Neutrophil (primary cell): Measurements from ENCODE around the gene GSG1L.

ENCODE experiments used
- H3K27ac ChIP-seq: fragments of 200-600 bp; sonication (generic); 2 replicates; pipeline ENCODE4 v1.5.1; 2016; ENCODE audit warnings: mild to moderate bottlenecking, moderate library complexity
- H3K27me3 ChIP-seq: fragments of 200-600 bp; sonication (generic); 2 replicates; pipeline ENCODE4 v1.6.0; 2016; ENCODE audit warnings: mild to moderate bottlenecking
- H3K36me3 ChIP-seq: fragments of 200-600 bp; sonication (generic); 2 replicates; pipeline ENCODE4 v1.5.1; 2017
- H3K4me1 ChIP-seq, 2 experiments: fragments of 200-600 bp in 1 of 2; sonication (generic) in 1 of 2; 1 replicate in 1 of 2; 2 replicates in 1 of 2; pipeline versions ENCODE4 v1.5.1 to v1.6.1; 2013 to 2016; ENCODE audit warnings: low read depth in 1 of 2, low read length in 1 of 2, mild to moderate bottlenecking in 1 of 2, moderate library complexity in 1 of 2; ENCODE audit not compliant: control insufficient read depth in 1 of 2, insufficient read depth in 1 of 2
- H3K4me3 ChIP-seq, 2 experiments: fragments of 200-600 bp in 1 of 2; sonication (generic) in 1 of 2; 1 replicate in 1 of 2; 2 replicates in 1 of 2; pipeline ENCODE4 v1.5.1; 2013 to 2016; ENCODE audit warnings: low read depth in 1 of 2, low read length in 1 of 2, mild to moderate bottlenecking in 1 of 2, moderate library complexity in 1 of 2
- H3K9me3 ChIP-seq: fragments of 200-600 bp; sonication (generic); 2 replicates; pipeline ENCODE4 v1.5.1; 2016
- TF ChIP-seq, protein P1 (sequence below): fragments of 200-600 bp; sonication (generic); IDR thresholded peaks from 2 replicates; pipeline ENCODE4 v1.5.1; 2016; ENCODE audit warnings: antibody characterized with exemption

Gene GSG1L

DNA sequence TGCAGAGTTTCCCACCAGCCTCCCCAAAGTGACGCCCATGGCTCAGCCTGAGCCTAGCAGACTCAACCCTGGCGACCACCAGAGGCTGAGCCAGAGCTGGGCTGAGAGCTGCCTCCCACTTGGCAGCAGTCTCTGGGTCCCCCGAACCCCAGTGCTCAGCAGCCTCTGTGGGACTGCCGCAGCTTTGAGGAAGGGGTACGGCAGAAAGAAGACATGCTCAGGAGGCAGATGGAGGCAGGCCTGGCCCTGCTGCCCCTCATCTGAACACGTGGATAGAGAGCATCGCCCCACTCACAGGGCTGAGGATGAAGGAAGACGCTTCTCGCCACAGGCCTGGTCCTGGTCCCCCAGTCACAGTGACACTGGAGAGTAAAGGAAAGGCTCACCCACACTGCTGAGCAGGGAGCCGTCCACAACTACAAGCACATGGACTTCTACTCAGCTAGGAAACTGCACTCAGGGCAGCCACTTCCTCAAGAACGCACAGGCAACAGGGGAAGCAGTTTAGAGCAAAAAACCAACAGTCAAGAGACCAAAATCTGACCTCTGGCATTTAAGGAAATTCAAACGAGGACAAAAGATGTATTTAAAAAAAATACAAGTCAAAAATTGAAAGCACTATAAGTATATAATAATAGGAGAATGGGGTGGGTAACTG is 45.2 kb upstream of the GSG1L start:
- peaks cover 100% of the 10 kb centered on the region for H3K36me3 ChIP-seq
- H3K27ac ChIP-seq, result peak overlapping the region; percentile 87
- no peaks in the 10 kb centered on the region for H3K9me3 ChIP-seq
- H3K27me3 ChIP-seq, result no peaks in the 10 kb centered on the region
- peaks cover 33 to 34% of the 10 kb centered on the region in 2 experiments for H3K4me1 ChIP-seq
- peak overlapping the region in 1 of 2 experiments; percentile 33 for H3K4me3 ChIP-seq
- TF ChIP-seq, protein P1, sequence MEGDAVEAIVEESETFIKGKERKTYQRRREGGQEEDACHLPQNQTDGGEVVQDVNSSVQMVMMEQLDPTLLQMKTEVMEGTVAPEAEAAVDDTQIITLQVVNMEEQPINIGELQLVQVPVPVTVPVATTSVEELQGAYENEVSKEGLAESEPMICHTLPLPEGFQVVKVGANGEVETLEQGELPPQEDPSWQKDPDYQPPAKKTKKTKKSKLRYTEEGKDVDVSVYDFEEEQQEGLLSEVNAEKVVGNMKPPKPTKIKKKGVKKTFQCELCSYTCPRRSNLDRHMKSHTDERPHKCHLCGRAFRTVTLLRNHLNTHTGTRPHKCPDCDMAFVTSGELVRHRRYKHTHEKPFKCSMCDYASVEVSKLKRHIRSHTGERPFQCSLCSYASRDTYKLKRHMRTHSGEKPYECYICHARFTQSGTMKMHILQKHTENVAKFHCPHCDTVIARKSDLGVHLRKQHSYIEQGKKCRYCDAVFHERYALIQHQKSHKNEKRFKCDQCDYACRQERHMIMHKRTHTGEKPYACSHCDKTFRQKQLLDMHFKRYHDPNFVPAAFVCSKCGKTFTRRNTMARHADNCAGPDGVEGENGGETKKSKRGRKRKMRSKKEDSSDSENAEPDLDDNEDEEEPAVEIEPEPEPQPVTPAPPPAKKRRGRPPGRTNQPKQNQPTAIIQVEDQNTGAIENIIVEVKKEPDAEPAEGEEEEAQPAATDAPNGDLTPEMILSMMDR, result no peak

DNA sequence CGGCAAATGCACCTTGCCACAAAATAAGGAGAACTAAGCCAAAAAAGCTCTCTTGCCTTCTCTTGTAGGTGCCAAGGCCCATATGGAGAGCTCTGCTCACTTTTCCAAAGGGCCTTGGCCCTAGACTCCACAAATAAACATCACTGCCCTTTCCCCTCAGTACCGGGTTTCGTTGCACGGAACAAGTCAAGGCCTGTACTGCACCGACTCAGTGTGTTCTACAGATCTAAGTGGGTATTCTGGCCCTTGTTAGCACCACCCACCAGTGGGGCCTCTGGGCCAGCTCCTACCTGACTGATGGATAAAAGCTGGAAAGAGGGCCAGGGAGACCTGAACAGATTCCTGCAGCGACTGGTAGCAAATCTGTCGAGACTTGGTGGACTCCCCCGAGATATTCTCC is 43.7 kb upstream of the GSG1L start:
- peaks cover 100% of the 10 kb centered on the region for H3K36me3 ChIP-seq
- TF ChIP-seq, protein P1, result no peak

DNA sequence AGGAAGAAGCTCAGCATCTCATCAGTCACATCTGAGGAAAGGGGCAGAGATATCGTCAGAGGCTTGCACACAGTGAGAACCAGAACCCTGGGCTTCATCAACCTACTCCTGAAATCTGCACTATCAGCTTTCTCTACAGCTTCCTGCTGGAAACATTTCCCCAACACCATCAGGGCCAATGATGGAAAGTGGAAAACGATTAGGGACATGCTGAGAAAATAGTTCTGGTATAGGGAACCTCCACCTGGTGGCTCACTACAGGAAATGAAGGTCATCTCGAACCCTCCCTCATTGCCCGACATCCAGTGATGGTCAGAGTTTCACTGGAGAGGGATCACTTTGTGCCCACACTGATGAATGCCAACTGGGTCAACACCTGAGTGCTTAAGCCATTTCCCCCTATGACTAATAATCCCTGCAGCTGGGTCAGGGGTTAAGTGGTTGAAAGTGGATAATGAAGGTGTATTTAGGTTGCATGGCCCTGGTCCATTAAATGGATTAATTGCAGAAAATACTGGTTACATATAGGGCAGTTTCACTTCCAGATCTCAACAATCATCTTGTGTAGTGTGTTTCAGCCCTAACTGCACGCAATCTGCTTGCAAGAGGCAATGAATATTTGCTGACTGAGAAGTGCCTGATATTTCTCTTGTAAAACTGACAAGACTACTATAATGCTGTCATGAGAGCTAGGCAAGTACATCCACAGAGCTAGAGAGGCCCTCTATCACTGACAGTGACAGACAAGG is 43.1 kb upstream of the GSG1L start:
- TF ChIP-seq, protein P1, result no peak
- Histone ChIP-seq H3K27ac (peak overlapping the region; percentile 28), H3K9me3 (no peaks in the 10 kb centered on the region), H3K4me1 (peaks cover 32 to 33% of the 10 kb centered on the region in 2 experiments), H3K36me3 (peaks cover 100% of the 10 kb centered on the region), H3K27me3 (no peaks in the 10 kb centered on the region), H3K4me3 (no peak overlapping the region)

More for the DNA sequence above, 43.7 kb upstream of the GSG1L start:
- no peaks in the 10 kb centered on the region for H3K27me3 ChIP-seq
- H3K27ac ChIP-seq, result peak overlapping the region; percentile 28
- H3K9me3 ChIP-seq, result no peaks in the 10 kb centered on the region
- H3K4me3 ChIP-seq, result no peak overlapping the region
- H3K4me1 ChIP-seq, result peaks cover 33 to 34% of the 10 kb centered on the region in 2 experiments

DNA sequence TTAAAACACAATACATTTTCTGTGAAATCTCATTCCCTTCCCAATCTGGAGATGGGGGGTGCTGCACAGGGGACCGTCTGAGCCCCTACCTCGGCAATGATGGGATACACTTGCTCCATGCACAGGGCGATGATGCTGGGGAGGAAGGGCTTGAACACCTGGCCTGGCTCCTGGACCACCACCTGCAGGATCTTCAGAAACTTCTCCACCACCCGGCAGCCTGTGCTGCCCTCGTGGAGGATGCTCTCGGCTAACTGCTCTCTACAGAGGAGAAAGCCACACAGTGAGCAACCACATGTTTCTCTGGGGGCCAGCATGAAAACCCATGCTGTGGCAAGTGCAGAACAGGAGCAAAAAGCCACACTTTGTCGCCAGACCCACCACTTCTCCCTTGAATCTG is 42.4 kb upstream of the GSG1L start:
- H3K27ac ChIP-seq, result peak overlapping the region; percentile 22
- peaks cover 25 to 26% of the 10 kb centered on the region in 2 experiments for H3K4me1 ChIP-seq
- TF ChIP-seq, protein P1, result no peak
- H3K36me3 ChIP-seq, result peaks cover 100% of the 10 kb centered on the region
- H3K9me3 ChIP-seq, result peaks cover 2% of the 10 kb centered on the region
- no peak overlapping the region for H3K4me3 ChIP-seq
- no peaks in the 10 kb centered on the region for H3K27me3 ChIP-seq

DNA sequence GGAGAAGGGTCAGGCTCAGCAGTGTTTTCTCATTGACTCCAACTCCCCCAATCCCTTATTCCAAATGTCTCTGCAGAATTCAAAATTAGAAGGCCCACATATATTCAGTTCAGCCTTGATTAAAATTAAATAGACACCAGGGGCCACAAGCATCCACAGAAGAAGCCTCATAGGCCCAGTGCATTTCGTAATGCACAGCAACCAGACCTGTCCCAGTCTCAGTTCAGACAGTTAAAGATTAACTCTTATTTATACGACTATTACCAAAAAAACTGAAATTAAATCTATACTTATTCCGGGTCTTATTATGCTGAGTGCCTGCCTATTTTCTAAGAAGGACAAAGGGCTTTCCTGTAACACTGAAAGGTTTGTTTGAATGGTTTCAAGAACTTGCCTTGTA is 41.8 kb upstream of the GSG1L start:
- Histone ChIP-seq H3K4me1 (peaks cover 18 to 19% of the 10 kb centered on the region in 2 experiments), H3K36me3 (peaks cover 100% of the 10 kb centered on the region), H3K27ac (peak overlapping the region; percentile 22), H3K27me3 (no peaks in the 10 kb centered on the region), H3K4me3 (no peak overlapping the region), H3K9me3 (peaks cover 6% of the 10 kb centered on the region)
- TF ChIP-seq, protein P1, result no peak
